GM12875 (cell line): ENCODE data around the gene ZNF544.
"Not testable (repeated sequence)": the region's sequence is repeated elsewhere in the genome, so short reads cannot be mapped to it uniquely, and the experiment has no call there.

Source experiments
- H3K4me3 ChIP-seq: one replicate; pipeline ENCODE4 v1.5.1; 2011; ENCODE audit warnings: low read depth, low read length, control low read depth
- TF ChIP-seq, protein P1 (sequence below): IDR thresholded peaks from 2 replicates; pipeline ENCODE4 v1.5.1; 2011; ENCODE audit warnings: low read depth, mild to moderate bottlenecking, control low read depth, inconsistent platforms, low read length, moderate library complexity, borderline replicate concordance; ENCODE audit not compliant: insufficient read depth

The ZNF544 gene

DNA sequence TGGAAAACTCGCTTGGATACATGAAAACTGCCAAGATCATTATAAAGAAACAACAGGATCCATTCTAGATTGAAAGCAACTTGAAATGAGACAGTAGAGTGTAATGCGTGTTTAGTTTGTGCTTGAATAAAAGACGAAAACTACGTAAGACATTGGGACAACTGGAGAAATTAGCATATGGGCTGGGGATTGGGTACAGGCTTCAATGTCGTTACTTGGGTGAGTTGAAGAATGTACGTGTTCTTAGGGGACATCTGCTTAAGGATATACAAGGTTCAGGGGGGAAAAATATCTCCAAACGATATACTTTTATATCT, 76.0 kb downstream of the ZNF544 start:
- TF ChIP-seq, protein P1, sequence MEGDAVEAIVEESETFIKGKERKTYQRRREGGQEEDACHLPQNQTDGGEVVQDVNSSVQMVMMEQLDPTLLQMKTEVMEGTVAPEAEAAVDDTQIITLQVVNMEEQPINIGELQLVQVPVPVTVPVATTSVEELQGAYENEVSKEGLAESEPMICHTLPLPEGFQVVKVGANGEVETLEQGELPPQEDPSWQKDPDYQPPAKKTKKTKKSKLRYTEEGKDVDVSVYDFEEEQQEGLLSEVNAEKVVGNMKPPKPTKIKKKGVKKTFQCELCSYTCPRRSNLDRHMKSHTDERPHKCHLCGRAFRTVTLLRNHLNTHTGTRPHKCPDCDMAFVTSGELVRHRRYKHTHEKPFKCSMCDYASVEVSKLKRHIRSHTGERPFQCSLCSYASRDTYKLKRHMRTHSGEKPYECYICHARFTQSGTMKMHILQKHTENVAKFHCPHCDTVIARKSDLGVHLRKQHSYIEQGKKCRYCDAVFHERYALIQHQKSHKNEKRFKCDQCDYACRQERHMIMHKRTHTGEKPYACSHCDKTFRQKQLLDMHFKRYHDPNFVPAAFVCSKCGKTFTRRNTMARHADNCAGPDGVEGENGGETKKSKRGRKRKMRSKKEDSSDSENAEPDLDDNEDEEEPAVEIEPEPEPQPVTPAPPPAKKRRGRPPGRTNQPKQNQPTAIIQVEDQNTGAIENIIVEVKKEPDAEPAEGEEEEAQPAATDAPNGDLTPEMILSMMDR, result no peak

DNA sequence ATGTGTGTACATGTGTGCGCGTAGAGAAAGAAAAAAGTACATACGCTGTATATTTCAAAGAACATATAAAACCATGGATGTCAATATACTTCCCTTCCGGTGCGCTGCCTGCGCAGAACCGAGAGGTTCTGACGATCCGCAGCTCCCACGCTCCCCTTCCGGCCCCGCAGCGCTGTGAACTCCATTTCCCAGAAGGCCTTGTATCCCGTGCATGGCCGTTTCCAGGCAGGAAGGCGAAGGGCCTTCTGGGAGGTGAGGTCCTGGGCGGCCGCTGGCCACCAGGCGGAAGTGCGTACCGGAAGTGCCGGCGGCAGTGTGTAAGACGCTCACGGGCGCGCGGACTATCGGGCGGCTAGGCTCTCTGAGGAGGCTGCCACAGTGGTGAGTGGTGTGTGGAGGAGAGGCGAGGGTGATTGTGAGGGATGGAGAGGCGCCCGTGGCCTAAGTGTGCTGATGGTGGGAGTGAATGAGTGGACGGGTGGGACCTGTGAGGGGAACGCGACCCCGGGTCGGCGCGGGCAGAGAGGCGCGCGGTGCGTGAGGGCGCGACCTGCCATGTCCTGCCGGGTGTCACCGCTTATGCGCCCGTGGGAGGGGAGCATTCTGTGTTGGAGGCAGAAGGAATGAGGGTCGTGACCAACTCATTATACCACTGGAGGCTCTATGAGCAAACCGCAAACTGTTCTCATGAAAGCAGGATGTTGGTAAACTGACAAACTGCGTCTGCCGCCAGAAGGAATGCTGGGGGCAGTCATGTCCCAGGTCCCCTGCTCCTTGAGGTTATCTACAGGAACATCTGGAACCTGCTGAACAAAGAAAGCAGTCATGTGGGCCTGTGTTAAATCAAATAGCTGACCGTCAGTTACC, 76.6 kb downstream of the ZNF544 start, which contains the start of gene ERVK3-1:
Gene ERVK3-1 (plus strand): TSS at position 313 of the 867 bp plus-strand sequence. CDS start 6,792 bp downstream, outside the sequence.
- TF ChIP-seq, protein P1, result no peak
- H3K4me3 ChIP-seq, result peak within 1 kb of the TSS; percentile 99

More for the DNA sequence above, 76.0 kb downstream of the ZNF544 start:
- peak overlapping the region; percentile 31 for H3K4me3 ChIP-seq

DNA sequence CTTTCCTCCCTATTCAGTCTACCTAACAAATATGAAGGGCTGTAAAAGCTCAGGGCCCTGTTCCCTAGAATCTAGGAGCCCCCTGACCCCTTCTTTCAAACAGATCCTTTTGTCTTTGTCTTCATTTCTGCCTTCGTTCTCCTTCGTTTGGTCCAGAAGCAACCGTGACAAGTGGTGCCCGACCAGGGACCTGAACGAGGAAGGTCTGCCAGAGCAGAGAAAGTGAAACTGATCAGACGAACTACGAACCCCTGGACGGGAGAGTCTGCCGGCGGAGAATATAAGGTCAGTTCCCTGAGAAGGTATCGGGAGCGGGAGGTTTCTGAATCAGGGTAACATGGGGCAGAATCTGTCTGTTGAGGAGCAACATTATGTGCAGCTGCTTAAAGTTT, 77.2 kb downstream of the ZNF544 start:
- TF ChIP-seq, protein P1, result no peak
- H3K4me3 ChIP-seq, result peak overlapping the region; percentile 99

DNA sequence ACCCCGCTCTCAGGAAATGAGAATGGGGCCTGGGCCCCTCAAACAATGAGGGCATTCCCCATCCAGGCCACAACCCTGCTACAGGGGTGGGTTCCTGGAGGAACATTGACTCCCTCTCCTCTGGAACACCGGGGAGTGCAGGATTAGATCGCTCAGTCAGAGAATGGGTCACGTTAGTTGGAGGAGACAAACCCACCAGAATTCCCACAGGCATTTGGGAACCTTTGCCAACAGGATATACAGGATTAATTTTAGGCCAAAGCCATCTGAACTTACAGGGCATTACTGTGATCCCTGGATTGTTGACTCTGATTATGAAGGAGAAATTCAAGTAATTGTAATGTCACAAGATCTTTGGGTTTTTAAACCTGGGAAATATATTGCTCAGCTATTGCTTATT, 79.0 kb downstream of the ZNF544 start:
- H3K4me3 ChIP-seq, result no peak overlapping the region
- TF ChIP-seq, protein P1, result no peak

DNA sequence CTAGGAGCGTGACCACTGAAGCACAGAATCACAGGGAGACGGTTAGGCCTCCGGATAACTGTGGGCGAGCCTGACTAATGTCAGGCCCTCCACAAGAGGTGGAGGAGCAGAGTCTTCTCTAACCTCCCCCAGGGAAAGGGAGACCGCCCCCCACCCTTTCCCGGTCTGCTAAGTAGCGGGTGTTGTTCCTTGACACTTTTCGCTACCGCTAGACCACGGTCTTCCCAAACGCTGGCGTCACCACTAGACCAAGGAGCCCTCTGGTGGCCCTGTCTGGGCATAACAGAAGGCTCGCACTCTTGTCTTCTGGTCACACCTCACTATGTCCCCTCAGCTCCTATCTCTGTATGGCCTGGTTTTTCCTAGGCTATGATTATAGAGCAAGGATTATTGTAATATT, 82.0 kb downstream of the ZNF544 start:
- not testable (repeated sequence) for H3K4me3 ChIP-seq

DNA sequence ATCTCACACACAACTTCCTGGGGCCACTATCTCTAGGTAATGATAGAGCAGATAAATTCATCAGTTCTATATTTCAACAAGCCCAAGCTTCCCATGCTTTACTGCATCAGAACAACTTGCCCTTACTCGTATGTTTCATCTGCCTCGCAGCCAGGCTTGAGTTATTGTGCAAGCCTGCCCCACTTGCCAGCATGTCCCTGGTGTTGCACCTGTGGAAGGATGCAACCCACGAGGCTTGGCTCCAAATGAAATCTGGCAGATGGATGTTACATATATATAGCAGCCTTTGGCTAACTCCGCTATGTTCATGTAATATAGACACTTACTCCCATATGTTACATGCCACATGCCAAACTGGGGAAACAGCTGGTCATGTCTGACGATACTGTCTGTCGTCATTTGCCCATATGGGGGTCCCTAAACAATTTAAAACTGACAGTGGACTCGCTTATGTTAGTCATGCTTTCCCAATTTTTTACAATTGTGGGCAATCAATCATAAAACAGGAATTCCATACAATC, 82.7 kb downstream of the ZNF544 start:
- H3K4me3 ChIP-seq, result no peak overlapping the region
- TF ChIP-seq, protein P1, result no peak
